Right renal pelvis (tissue), 4 donors: Measurements from ENCODE around the gene STX11. TPM values are rescaled to one million over a fixed set of nuclear protein-coding genes. Genes with fewer than 3 reads are reported as not detected.

Source experiments
- DNase-seq, 4 donors: peaks; one replicate each; pipeline ENCODE4 v3.0.0-alpha.2; 2013; ENCODE audit warnings: low read depth in 4 of 4, low spot score in 3 of 4, missing footprints in 1 of 4
- polyA plus RNA-seq, 4 donors: library from polyadenylated mRNA; unstranded; fragments of 120-200 nt; gene quantifications; one replicate each; pipeline ENCODE4 v1.2.1, GENCODE V29; 2013; ENCODE audit not compliant: insufficient read length in 4 of 4

The STX11 gene
- polyA plus RNA-seq, 4 donors, result 0.73 to 1.3 (median 0.89) TPM

- no peak for DNase-seq
These were observed 9.4 kb upstream of the STX11 start for GRCh38 chr6:144140867-144141266.

DNA sequence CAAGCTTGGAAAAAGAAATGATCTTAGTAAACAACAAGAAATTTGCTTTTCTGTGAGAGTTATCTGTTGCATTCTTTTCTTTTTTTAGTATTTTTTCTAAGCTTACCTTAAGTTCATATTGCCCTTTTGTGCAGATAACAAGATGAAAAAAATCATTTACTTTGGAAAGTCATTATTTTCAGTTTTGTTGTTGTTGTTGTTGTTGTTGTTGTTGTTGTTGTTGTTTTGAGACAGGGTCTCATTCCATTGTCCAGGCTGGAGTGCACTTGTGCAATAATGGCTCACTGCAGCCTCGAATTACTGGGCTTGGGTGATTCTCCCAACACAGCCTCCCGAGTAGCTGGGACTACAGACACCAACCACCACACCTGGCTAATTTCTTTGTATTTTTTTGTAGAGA lies 8.8 kb upstream of the STX11 start:
- DNase-seq, result no peak

DNA sequence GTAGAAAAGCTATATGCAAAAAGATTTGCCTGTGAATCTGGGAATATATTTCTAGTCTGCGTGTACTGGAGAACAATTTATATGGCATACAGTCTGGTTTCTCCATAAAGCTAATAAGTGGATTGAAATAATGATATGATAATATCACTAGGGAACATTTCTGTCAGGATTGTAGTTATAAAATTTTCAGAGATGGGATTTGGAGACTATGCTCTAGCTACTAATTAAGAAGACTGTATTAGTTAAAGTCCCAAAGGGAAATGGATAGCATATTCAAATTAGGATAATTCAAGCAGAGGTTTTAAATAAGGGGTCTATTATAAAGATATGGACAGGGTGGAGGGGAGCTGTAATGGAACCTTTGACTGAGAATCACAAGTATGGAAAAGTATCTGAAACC lies 7.2 kb upstream of the STX11 start:
- DNase-seq, result no peak

DNA sequence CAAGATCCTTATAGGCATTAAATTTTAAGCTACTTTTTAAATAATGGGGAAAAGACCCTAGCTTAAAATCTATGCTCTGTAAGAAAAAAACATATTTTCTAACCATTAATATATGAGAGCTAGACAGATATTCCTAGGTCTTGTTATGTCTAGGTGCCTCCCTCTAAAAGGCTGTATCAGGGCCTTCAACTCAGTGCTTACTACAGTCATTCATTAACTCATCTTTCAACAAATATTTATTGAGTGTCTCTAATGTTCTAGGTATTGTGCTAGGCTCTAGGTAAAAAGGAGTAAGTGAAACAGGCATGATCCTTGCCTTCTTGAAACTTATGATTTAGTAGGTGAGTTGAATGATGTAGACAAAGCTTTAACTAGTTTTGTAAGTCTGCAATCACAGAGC lies 6.4 kb upstream of the STX11 start:
- DNase-seq, result no peak

- DNase-seq, result no peak
These were observed 5.3 kb upstream of the STX11 start for GRCh38 chr6:144144996-144145395.

DNA sequence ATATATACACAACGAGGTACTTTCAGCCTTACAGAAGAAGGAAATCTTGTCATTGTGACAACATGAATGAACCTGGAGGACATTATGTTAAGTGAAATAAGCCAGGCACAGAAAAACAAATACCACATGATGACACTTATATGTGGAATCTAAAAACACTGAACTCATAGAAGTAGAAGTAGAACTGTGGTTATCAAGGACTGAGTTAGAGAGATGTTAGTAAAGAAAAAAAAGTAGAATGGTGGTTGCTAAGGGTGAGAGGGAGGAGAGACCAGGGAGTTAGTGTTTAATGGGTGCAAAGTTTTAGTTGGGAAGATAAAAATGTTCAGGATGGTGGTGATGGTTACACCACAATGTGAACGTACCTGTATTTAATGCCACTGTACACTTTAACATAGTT lies 4.8 kb upstream of the STX11 start:
- no peak for DNase-seq

GRCh38 chr6:144148886-144149285 lies 1.4 kb upstream of the STX11 start:
- DNase-seq, result no peak

- DNase-seq, result no peak
These were observed 791 bp upstream of the STX11 start for GRCh38 chr6:144149558-144149893.

DNA sequence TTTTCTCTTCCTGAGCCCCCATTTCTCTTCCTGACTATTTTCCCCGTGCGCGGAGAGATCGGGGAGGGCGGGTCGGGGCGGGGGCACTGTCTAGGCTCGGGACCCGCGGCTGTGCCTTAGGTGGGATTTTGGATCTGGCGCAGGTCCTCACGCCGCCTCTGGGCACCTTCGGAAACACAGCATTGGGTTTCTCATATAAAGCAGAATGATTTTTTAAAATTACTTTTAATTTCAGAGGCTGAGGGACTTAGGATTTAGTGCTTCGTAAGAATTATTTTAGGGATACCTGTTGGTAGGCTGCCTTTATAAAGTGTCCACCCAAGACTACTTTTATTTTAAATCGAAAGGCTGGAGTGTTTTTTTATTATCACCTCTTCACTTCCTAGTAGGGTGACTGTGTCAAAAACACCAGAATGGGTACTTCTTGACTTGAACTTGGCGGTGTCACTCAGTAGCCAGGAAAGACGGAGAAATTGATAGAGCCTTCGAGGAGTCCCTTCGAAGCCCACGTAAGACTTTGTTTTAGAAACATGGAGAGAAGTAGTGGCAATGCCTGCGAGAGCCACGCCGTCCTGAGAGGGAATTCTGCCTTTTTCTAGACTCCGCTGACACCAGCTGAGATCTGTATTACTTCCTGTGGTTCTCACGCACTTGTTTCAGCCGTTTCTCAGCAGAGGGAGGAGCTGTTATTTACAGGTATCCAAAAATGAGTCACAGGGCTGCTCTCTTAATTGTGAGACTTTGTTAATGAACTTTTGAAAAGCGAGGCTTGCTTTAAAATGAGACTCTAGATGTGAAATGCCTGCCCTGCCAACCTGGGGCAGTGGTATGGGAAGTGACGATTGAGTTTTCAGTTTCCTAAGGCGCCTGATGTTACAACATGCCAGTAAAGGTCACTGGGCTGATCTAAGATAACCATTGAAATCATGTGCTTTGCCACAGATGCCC lies 667 bp downstream of the STX11 start:
- DNase-seq, result peak in 1 of 4 donors; percentile 16

GRCh38 chr6:144152334-144152900 lies 2.1 kb downstream of the STX11 start:
- no peak for DNase-seq

- DNase-seq, result no peak
These were observed 2.9 kb downstream of the STX11 start for GRCh38 chr6:144153260-144153659.

DNA sequence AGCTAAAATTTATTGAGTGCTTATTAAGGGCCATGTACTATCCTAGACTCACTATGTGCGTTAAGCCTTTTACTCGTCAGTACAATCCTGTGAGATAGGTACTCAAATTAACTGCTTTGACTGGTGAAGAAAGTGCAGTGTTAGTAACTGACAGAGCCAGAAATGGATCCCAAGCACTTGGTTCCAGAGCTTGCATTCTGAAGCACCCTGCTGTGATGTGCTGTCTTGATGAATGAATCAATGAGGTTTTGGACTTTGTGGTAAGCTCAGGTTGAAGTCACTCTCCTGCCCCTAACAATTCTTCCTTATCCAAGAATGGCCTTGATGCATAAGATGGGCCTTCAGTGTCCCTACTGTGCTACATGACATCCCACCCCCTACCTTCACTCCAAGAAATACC lies 3.7 kb downstream of the STX11 start:
- DNase-seq, result no peak

GRCh38 chr6:144155529-144155928 lies 5.2 kb downstream of the STX11 start:
- no peak for DNase-seq

DNA sequence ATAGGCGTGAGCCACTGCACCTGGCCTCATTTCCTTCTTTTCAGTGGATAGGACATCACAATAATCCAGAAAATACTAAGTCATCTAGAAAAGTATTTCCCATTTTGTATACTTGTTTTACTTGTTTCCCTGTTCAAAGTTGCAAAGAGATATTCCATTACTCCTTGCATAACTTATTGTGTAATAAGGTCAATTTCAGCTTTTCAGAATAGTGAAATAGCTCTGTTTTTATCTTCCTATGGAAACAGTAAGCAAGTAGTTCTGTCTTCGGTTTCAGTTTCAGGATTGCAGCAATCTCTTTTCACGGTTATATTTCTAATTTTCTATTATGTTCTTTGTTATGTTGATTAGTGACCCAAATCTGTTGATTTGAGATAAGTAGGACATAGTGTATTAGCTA lies 6.0 kb downstream of the STX11 start:
- no peak for DNase-seq

GRCh38 chr6:144156991-144157390 lies 6.7 kb downstream of the STX11 start:
- DNase-seq, result no peak

- DNase-seq, result peak in 1 of 4 donors; percentile 12
These were observed 7.8 kb downstream of the STX11 start for GRCh38 chr6:144158133-144158532.

DNA sequence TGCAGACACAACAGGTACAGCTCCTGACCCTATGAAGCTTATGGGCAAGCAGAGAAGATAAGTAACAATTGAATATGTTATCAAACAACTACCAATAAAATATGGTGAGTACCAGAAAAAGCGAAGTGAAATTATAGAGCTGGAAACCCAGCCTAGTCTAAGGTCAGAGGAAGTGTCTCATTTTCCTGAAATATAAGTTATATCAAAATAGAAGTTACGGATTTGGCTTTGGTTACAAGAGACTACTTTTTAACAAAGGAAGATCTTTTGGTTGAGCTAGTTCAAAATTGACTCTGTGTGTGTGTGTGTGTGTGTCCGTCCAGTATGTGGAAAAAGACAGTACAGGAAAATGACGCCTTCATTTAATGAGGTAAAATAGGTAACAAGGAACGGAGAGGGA lies 8.9 kb downstream of the STX11 start:
- DNase-seq, result no peak

GRCh38 chr6:144159742-144160141 lies 9.4 kb downstream of the STX11 start:
- no peak for DNase-seq

DNA sequence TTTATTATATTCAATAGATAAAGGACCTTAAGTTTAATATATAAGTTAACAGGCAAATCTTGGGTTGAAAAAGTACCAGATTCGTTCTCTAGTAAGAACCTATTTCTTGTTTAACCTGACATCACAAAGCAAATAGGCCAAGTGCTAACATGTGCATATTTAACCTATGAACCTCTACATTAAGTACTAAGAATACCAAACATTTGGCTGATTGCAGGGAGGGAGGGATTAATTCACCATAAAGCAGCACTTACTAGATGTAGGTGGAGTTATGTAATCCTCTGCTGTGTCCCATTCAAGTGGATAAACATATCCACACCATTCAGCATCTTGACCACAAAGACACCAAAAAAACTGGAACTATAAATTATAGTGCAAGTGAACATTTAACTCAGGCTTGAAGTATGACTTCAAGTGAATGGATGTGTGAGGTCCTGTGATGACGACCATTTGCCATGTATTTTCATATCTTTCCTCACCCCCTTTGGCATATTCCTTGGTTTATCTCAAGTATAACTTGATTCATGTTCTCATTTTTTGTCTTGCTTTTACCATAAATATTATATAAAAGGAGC lies 10.2 kb downstream of the STX11 start:
- DNase-seq, result no peak

DNA sequence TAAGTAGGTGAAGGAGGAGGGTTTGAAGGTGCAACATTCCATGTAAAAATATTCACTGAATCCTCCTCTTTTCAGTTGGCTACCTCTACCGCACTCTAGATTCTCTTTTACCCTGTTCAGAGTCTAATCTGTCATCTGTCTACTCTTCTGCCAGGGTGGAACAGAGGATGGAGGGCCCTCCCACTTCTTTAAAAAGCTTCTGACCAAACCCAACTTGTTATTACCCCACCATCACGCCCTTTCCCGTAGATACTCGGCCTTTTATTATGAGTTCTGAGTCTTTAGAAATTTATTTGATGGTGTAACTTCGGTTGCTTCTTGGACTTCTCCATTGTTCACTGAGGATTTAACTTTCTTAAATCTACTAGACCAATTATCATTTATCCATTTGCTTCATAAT lies 11.7 kb downstream of the STX11 start:
- DNase-seq, result no peak

- no peak for DNase-seq
These were observed 12.7 kb downstream of the STX11 start for GRCh38 chr6:144162977-144163376.

DNA sequence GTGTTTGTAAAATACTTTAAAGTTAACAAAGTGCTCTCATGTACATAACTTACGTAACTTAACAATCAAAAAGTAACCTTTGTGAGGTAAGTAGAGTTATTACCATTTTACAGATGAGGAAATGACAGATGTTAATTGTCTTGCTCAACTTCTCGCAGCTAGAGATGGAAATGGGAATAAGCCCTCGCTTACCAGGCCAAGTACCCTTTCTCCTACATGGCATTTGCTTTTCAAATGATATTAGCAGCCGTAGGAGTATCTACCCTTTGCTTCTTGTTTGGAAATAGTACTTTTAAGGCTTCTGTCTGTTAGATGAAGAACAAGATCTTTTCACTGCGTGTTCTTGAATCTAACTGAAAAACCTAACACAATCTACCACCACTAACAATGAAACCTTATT lies 15.5 kb downstream of the STX11 start:
- DNase-seq, result no peak
